Caco-2 (cell line): ENCODE data around the gene PIK3R2. TPM values are rescaled to one million over a fixed set of nuclear protein-coding genes. Genes with fewer than 3 reads are reported as not detected.

Experiments used
- BruUV-seq: library from RNA; stranded (reverse); fragments of 400-500 nt; replicated peaks from 2 replicates; lab custom pipeline; 2021; lab: Mats Ljungman, UMichigan
- CTCF ChIA-PET: fragments of 300-600 bp; sonication (Branson Sonifier 250); formaldehyde crosslinking; loops from one replicate; lab custom pipeline; 2022; ENCODE audit warnings: antibody characterized with exemption; lab: Charles Lee
- POLR2A ChIA-PET: fragments of 300-600 bp; sonication (Branson Sonifier 250); formaldehyde crosslinking; loops from one replicate; lab custom pipeline; 2022; ENCODE audit warnings: antibody characterized with exemption; lab: Charles Lee
- DNase-seq, 2 experiments: peaks; one replicate each; pipeline versions ENCODE4 v3.0.0 to v3.0.0-alpha.2; 2020 to 2022
- H3K27me3 ChIP-seq: replicated peaks from 2 replicates; pipeline ENCODE4 v1.6.0; 2011; ENCODE audit warnings: low read length; ENCODE audit not compliant: control insufficient read depth, insufficient read depth
- H3K36me3 ChIP-seq: 2 replicates; pipeline ENCODE4 v1.5.1; 2011; ENCODE audit warnings: low read length; ENCODE audit not compliant: control insufficient read depth, insufficient read depth
- H3K4me1 ChIP-seq: fragments of 250-450 bp; sonication (Bioruptor Pico); 2 replicates; pipeline ENCODE4 v1.5.1; 2020; ENCODE audit warnings: mild to moderate bottlenecking
- H3K4me3 ChIP-seq: 2 replicates; pipeline ENCODE4 v1.5.1; 2011; ENCODE audit warnings: low read depth, mild to moderate bottlenecking, control low read depth, low read length
- H3K9me3 ChIP-seq: fragments of 250-450 bp; sonication (Bioruptor Pico); 2 replicates; pipeline ENCODE4 v1.5.1; 2020; ENCODE audit warnings: mild to moderate bottlenecking, moderate library complexity
- H3K27ac Mint-ChIP-seq: one replicate; pipeline ENCODE4 v1.8.0; 2022; ENCODE audit warnings: mixed read lengths; ENCODE audit not compliant: unreplicated experiment
- H3K27me3 Mint-ChIP-seq: one replicate; pipeline ENCODE4 v1.8.0; 2022; ENCODE audit warnings: mixed read lengths; ENCODE audit not compliant: insufficient read depth, unreplicated experiment
- H3K36me3 Mint-ChIP-seq: one replicate; pipeline ENCODE4 v1.8.0; 2022; ENCODE audit warnings: mild to moderate bottlenecking, mixed read lengths; ENCODE audit not compliant: insufficient read depth, unreplicated experiment
- H3K4me1 Mint-ChIP-seq: one replicate; pipeline ENCODE4 v1.8.0; 2022; ENCODE audit warnings: low read depth, mixed read lengths; ENCODE audit not compliant: unreplicated experiment
- H3K4me3 Mint-ChIP-seq: one replicate; pipeline ENCODE4 v1.8.0; 2022; ENCODE audit warnings: mild to moderate bottlenecking, moderate library complexity, mixed read lengths; ENCODE audit not compliant: unreplicated experiment
- H3K9me3 Mint-ChIP-seq: one replicate; pipeline ENCODE4 v1.8.0; 2022; ENCODE audit warnings: mixed read lengths; ENCODE audit not compliant: unreplicated experiment
- CTCF ChIP-seq, 2 experiments: fragments of 200-600 bp in 1 of 2; IDR thresholded peaks; 1 replicate in 1 of 2; 2 replicates in 1 of 2; pipeline versions ENCODE4 v1.5.1 to v1.8.0; 2011 to 2022; ENCODE audit warnings: antibody characterized with exemption in 1 of 2, control low read depth in 1 of 2, inconsistent platforms in 1 of 2, low read depth in 1 of 2, low read length in 1 of 2, mild to moderate bottlenecking in 1 of 2, moderate library complexity in 1 of 2; ENCODE audit not compliant: insufficient read depth in 1 of 2, severe bottlenecking in 1 of 2, unreplicated experiment in 1 of 2
- intact Hi-C: fragments of 100-400 bp; cut with micrococcal nuclease; formaldehyde crosslinking; loops from one replicate; pipeline ENCODE4 v1.10.0; 2022; ENCODE audit not compliant: unreplicated experiment
- total RNA-seq: library from RNA; stranded (reverse); gene quantifications from 2 replicates; pipeline ENCODE4 v1.2.3, GENCODE V29; 2022

Gene PIK3R2
- total RNA-seq, 1 experiment from 2014 or later: 34.3 TPM

GRCh38 chr19:18137242-18137641 lies 15.7 kb upstream of the PIK3R2 start:
- no peak overlapping the region for H3K4me3 ChIP-seq
- H3K27ac Mint-ChIP-seq: no peak overlapping the region
- POLR2A ChIA-PET: no interaction called here

GRCh38 chr19:18137657-18138339 lies 15.2 kb upstream of the PIK3R2 start:
- DNase-seq: no peak
- TF ChIP-seq CTCF (IDR thresholded peaks at IDR 0.05; ENCODE audit: insufficient read depth in 1 of 2, low read depth in 1 of 2, low read length in 1 of 2, severe bottlenecking in 1 of 2, unreplicated experiment in 1 of 2): no peak
- peaks cover 6% of the 10 kb centered on the region for H3K4me1 ChIP-seq
- no peak overlapping the region for H3K4me3 Mint-ChIP-seq
- peaks cover 22% of the 10 kb centered on the region for H3K36me3 Mint-ChIP-seq
- no peak overlapping the region for H3K27ac Mint-ChIP-seq
- no peaks in the 10 kb centered on the region for H3K27me3 Mint-ChIP-seq
- no peaks in the 10 kb centered on the region for H3K9me3 ChIP-seq
- no TSS peak for BruUV-seq
- H3K4me1 Mint-ChIP-seq: peaks cover 13% of the 10 kb centered on the region
- intact Hi-C loops: loop anchor here (2.0 kb wide), 1 partner anchor 15 kb away; the partner anchor contains the start of gene PIK3R2
- no peaks in the 10 kb centered on the region for H3K27me3 ChIP-seq
- no peaks in the 10 kb centered on the region for H3K9me3 Mint-ChIP-seq
- ChIA-PET POLR2A (no interaction called here), CTCF (no interaction called here)
- no peaks in the 10 kb centered on the region; the same call in none of the 2 replicates for H3K36me3 ChIP-seq
- H3K4me3 ChIP-seq: no peak overlapping the region

More at GRCh38 chr19:18137242-18137641, 15.7 kb upstream of the PIK3R2 start:
- no TSS peak for BruUV-seq
- H3K36me3 Mint-ChIP-seq: peaks cover 22% of the 10 kb centered on the region
- no peak for TF ChIP-seq CTCF (IDR thresholded peaks at IDR 0.05; ENCODE audit: insufficient read depth in 1 of 2, low read depth in 1 of 2, low read length in 1 of 2, severe bottlenecking in 1 of 2, unreplicated experiment in 1 of 2)
- DNase-seq: no peak
- H3K9me3 Mint-ChIP-seq: no peaks in the 10 kb centered on the region
- peaks cover 13% of the 10 kb centered on the region for H3K4me1 Mint-ChIP-seq
- CTCF ChIA-PET: no interaction called here
- no peaks in the 10 kb centered on the region for H3K9me3 ChIP-seq
- no peak overlapping the region for H3K4me3 Mint-ChIP-seq
- H3K36me3 ChIP-seq: no peaks in the 10 kb centered on the region; the same call in none of the 2 replicates
- intact Hi-C loops: loop anchor here (2.0 kb wide), 1 partner anchor 16 kb away; the partner anchor contains the start of gene PIK3R2
- no peaks in the 10 kb centered on the region for H3K27me3 ChIP-seq
- H3K27me3 Mint-ChIP-seq: no peaks in the 10 kb centered on the region
- peaks cover 6% of the 10 kb centered on the region for H3K4me1 ChIP-seq

- Histone ChIP-seq H3K4me3 (no peak overlapping the region), H3K4me1 (peaks cover 3% of the 10 kb centered on the region), H3K9me3 (no peaks in the 10 kb centered on the region), H3K36me3 (peaks cover 3% of the 10 kb centered on the region), H3K27me3 (no peaks in the 10 kb centered on the region)
- ChIA-PET CTCF (no interaction called here), POLR2A (no interaction called here)
- Mint-ChIP-seq H3K36me3 (peaks cover 27% of the 10 kb centered on the region), H3K9me3 (no peaks in the 10 kb centered on the region), H3K27me3 (no peaks in the 10 kb centered on the region), H3K4me3 (no peak overlapping the region), H3K27ac (no peak overlapping the region), H3K4me1 (peaks cover 9% of the 10 kb centered on the region)
- TF ChIP-seq CTCF (IDR thresholded peaks at IDR 0.05; ENCODE audit: insufficient read depth in 1 of 2, low read depth in 1 of 2, low read length in 1 of 2, severe bottlenecking in 1 of 2, unreplicated experiment in 1 of 2): no peak
- BruUV-seq: no TSS peak
- DNase-seq: no peak
- intact Hi-C loops: no loop called here
These were observed 12.5 kb upstream of the PIK3R2 start for GRCh38 chr19:18140473-18140872.
